Bone marrow (tissue), 2 donors: ENCODE data around the gene RALA.

Source experiments
- DNase-seq, 2 donors: peaks; one replicate each; lab custom pipeline; 2025; lab: John Stamatoyannopoulos, UW

Gene RALA, protein sequence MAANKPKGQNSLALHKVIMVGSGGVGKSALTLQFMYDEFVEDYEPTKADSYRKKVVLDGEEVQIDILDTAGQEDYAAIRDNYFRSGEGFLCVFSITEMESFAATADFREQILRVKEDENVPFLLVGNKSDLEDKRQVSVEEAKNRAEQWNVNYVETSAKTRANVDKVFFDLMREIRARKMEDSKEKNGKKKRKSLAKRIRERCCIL

DNA sequence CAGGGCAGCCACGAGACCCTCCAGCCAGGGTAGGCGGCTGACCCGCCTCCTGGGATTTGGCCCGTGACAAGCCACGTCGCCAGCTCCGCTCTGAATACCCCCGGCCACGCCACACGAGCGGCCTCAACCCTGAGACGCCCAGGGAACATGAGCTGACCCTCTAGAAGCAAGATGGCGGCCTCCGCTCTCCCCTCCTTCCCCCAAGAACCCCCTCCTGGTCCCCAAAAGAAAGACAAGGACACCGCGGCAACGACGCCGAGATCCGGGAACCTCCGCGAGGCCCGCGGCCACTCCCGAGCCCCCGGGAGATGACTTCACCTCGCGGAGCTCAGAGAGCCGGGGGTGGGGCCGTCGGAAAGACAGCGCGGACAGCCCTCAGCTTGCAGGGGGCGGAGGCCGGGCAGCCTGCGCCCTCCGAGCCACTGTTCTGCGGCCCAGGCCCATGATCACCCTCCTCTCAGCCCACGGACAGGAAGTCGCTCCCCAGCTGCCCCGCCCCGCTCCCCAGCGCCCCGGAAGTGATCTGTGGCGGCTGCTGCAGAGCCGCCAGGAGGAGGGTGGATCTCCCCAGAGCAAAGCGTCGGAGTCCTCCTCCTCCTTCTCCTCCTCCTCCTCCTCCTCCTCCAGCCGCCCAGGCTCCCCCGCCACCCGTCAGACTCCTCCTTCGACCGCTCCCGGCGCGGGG is at the start of gene RALA:
TSS of gene RALA (plus strand) at position 526 of the 685 bp plus-strand sequence. CDS start 63,096 bp downstream, outside the sequence.
- peak; percentile 64 to 69 for DNase-seq

DNA sequence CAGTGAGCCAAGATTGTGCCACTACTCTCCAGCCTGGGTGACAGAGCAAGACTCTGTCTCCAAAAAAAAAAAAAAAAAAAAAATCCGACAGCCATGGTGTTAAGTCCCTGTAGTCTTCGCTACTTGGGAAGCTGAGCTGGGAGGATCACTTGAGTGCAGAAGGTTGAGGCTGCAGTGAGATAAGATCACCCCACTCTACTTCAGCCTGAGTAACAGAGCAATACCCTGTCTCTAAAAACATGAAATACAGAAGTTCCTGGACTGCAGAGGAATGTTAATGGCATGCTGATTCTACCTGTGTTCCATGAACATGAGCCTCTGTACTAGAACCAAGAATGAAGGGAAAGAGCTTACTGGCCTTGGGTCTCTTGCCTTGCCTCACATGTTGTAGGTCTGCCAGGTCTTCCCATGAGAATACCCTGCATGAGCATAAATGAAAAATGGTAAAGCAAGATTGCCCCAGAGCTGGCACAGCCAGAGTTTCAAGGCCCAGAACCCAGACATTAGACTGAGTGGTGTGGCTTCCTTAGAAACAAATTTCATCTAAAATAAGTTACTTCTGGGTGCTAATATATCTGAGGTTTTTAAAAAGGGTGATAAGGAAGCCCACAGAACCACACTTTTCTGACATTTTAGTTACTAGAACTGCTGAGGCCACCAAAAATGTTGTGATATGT is 48.6 kb upstream of the RALA start:
- DNase-seq, result no peak

DNA sequence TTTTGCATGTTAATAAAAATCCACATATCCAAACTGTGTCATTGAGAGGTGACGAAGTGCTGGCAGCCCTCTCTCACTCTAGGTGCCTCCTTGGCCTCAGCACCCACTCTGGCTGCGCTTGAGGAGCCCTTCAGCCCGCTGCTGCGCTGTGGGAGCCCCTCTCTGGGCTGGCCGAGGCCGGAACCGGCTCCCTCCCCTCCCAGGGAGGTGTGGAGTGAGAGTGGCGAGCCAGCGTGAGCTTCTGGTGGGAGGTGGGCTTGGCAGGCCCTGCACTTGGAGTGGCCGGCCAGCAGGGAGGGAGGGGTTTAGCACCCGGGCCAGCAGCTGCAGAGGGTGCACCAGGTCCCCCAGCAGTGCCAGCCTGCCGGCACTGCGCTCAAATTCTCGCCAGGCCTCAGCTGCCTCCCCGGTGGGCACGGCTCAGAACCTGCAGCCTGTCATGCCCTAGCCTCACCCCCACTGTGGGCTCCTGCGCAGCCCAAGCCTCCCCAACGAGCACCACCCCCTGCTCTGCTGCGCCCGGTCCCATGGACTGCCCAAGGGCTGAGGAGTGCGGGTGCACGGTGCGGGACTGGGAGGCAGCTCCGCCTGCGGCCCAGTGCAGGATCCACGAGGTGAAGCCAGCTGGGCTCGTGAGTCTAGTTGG is 46.0 kb upstream of the RALA start:
- no peak for DNase-seq

DNA sequence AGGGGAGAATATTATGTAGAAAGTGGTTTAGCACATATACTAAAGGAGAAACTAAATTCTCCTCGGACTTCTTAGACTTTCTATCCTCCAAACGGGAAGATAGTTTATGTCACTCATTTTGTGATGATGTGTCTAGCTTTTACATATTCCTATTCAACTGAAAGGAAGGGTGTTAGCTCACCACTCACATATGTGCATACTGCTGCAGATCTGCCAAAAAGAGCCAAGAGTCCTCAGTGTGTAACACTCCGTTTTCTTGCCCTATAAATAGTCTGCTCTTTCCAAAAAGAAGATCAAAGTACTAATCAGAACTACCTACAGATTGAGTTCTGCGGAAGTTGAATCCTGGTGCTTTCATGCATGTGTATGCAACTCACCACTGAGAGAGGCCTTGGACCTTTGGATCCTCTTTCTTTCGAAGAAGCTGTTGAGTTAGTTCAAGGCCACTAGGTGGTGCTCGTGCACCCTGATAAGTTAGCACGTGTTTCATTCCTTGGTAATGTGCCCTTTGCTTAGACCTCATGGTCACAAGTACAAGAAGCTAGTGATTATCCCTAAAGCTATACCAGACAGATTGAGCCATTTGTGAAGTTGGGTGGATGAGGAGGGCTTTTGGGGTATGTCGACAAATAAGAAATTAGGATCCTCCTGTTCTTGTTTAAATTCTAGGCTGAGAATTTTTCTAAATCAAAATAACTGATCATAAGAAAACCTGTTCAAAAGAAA is 43.1 kb upstream of the RALA start:
- DNase-seq, result peak; percentile 26 to 86

DNA sequence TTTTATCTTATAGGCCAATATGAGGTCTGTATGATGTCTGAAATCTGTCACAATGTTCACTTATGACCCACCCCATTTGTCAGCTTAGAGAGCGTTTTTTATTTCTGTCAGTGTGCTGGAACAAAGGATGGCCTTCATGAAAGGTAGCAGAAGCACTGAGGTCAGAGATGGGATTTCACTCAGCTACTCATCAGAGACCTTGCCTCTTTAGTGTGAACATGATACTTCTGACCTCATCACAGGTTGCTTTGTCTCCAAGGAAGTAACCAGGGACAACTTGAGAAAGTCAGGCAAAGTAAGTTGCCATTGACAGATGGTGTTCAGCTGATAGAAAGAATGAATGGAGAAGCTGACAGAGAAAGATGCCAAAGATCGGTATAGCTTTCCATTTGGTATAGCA is 40.8 kb upstream of the RALA start:
- DNase-seq, result no peak

DNA sequence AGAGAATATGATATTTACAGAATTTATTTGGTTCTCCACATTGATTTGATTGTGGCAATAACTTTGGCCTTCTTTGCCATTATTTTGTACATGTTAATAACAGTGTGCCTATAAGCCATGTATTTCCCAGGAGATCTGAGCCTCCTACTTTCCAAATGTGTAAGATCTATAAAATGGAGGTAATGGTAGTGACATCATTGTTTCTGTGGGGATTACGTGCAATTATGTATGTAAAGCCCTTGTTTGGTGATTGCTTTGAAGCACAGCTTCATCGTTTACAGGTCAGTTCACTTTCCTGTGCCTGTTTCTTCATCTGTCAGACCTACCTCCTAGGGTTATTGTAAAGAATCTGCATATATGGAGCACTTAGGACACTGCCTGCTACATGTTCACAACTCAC is 39.8 kb upstream of the RALA start:
- DNase-seq, result no peak

DNA sequence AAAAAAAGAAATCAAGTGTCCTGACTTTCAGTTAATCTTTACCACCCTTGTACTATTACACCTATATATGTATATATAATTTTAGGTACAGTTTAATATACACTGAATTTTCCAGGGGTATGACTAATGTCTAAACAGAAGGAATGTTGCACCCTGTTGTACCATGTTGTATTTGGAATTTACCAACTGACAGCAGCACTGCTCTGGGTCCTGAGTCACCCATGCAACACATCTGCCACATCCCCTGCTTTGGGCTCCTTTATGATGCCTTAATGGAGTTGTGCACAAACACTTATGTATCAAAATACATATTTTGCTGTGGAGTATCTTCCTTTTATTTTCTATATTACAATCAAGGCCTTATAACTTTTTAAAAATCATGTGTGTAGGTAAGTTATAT is 36.0 kb upstream of the RALA start:
- DNase-seq, result no peak

DNA sequence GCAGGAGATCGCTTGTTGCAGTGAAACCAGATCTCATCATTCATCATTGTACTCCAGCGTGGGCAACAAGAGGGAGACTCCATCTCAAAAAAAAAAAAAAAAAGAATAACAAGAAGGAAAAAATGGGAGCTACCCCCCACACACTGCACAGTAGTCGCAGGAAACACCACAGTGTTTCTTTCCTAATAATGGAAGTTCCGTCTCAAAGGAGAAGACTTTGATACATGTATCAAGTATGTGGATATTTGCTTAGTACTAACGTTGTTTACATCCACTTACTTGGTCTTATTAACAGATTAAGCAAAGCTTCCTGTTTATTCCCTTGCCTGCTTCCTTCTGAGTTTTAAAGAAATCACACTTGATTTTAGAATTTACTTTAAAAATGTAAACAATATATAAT is 35.0 kb upstream of the RALA start:
- DNase-seq, result no peak

DNA sequence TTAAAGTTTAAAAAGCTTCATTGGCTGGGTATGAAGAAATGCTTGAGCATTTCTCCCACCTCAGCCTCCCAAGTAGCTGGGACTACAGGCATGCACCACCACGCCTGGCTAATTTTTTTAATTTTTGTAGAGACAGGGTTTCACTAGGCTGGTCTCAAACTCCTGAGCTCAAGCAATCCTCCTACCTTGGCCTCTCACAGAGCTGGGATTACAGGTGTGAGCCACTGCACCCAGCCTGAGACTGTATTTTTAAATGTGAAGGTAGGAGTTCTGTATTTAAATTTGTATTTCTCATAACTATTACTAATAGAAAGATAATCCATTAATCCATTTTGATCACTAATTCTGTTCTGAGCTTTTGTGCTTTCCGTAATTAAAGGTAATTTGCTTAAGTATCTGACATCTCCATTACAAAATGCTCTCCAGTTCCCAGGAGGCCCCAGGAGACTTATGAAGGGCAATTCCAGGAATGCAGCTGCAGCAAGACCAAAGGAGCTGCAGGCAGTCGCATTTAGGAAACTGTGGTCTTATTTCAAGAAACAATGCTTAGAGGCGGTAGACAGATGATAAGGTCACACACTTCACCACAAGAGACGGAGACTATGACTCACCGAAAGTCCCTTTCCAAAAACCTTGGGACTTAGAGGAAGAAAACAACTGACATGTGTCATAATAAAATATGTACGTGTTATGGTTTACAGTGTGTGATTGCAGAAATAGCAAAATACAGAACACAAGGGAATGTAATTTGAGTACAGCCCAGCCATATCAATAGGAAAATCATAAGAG is 33.9 kb upstream of the RALA start:
- DNase-seq, result peak in 1 of 2 donors; percentile 98

DNA sequence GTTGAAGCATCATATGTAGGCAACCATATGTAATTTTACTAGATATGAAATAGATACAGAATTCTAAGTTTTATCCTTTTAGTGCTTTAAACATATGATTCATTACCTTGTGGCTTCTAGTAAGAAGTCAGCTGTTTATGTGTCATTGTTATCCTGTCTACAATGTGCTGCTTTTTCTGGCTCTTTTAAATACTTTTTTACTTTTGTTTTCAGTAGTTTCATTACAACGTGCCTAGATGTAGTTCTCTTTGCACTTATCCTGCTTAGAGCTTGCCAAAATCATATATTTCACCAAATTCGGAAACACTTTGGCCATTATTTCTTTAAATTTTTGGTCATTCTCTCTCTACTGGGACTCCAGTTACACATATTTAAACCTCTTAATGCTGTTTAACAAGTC is 30.8 kb upstream of the RALA start:
- peak in 1 of 2 donors; percentile 94 for DNase-seq

DNA sequence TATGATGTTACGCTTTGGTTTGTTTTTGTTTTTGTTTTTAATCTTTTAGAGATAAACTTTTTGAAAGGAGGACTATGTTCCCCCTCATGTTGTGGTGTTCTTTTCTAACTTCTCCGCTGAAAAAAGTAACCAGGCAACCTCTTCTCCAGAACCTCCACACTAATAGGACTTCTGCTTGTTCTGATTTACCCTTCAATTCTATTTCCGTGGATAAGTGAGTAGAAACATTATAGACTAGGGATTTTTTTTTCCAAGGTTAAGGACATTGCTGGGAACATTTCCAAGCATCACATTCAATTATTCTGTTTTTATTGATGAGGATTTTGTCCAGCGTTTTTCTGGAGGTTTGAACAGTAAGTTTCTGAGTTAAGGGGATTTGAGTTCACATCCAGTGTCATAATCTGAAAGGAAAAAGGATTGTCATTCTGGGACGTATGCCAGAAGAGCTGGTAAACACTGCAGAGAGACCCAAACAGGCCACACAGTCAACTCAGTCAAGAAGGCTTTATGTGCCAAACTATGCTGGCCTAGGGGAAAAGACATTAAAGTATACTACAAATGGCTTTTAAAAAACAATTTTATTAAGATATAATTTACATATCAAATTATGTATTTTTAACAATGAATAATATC is 28.3 kb upstream of the RALA start:
- DNase-seq, result no peak

DNA sequence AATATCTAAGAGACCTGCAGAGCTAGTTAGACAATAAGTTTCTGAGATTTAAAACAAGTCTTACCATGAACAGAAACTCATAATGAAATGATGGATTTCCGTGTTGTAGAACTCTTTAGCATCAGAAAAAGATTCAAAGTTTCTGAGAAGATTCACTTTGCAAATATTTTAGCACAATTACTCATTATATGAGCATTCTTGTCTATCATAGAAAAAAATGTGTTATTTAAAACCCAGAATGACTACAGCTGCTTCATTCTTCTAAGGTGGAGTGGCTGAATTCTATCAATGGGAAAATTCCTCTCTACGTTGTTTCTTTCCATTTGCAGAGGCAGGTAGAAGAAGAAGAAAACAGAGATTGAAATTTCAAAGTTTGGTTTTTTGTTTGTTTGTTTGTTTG is 21.0 kb upstream of the RALA start:
- DNase-seq, result no peak

DNA sequence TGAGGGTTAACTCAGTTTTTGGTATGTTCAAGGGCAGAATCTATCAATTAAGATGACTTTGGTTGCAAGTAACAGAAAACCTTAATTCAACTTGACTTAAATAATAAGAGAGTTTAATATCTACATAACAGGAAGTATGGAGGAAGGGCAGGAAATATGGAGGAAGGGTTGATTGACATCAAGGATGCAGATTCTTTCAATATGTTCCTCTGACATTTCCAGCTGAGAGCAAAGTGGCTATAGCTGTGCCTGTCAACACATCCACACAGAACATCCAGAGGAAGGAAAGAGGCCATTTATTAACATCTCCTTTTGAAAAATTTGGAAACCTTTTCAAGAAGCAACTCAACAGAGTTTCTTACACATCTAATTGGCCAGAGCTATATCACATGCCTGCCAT is 19.4 kb upstream of the RALA start:
- DNase-seq, result peak in 1 of 2 donors; percentile 68

DNA sequence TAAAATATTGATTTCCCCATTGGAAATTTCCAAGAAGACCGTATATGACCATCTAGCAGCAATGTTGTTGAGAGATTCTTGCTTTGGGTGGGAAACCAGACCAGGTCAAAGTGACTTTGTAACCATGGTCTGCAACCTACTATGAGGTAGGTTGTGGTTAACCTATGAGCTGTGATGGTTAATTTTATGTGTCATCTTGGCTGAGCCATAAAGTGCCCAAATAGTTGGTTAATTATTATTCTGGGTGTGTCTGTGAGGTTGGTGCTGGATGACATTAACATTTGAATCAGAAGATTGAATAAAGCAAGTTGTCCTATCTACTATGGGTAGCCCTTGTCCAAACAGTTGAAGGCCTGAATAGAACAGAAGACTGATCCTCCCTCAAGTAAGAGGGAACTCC is 18.3 kb upstream of the RALA start:
- no peak for DNase-seq

DNA sequence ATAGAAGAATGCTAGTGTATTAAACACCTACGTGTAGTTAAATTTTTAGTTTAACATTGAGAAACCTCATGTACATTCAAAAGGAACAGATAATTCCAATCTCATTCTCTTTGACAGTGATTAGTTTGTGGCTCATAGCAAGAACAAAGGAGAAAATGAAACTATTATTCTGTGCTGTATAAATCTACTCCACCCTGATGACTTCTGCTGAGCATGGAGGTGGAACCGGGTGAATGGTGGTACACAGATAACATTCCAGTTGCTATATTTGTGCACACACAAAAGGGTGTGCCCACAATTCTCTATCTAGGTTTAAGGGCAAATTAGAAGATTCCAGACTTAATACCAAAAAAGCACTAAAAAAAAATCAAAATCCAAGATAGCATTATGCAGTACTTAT is 17.0 kb upstream of the RALA start:
- DNase-seq, result no peak

DNA sequence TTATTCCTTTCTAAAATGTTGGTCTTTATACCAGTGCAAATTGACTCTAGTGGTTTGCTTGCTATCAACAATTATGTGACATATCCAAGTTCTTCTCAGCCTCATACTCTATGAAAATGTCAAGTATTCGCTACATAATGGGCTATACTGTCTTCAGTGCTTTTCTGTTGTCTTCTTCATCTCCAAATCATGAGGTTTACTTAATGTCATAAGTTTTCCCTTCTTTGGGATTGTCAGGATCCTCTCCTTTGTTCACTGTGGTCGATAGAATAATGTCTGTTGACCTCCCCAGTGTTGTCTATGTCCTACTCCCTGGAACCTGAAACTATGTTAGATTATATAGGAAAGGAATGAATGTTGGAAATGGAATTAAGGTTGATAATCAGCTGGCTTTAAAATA is 16.4 kb upstream of the RALA start:
- DNase-seq, result no peak

DNA sequence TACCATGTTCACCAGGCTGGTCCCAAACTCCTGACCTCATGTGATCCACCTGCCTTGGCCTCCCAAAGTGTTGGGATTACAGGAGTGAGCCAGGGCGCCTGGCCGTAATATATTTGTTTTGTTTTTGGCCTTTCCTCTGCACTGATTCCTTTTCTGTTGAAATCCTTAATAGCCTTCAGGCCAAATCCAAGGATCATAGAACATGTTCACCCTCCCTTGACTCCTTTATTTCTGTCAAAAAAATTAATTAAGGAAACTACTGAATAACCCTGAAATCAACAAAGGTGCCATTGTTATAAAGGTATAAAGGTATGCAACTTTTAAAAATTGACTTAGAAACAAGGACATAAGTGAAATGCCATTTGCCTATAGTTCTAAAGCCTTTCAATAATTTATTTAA is 15.5 kb upstream of the RALA start:
- no peak for DNase-seq

DNA sequence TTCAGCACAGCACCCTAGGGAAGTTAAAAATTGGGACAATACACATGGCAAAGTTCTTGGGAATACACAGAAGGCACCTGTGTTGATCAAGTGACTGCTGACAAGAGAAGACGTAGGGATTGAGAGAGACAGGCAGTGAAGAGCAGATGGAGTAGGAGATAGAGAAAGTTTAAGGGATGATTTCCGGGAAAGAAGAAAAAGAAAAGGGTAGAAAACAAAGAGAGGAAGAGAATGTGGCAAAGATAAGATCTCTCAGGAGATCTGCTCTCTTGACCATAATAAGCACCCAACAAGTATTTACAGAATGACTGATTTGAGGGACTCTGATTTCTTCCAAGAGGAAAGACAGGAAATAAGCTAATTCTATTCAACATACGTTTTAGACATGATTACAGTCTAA is 15.1 kb upstream of the RALA start:
- DNase-seq, result peak in 1 of 2 donors; percentile 52

DNA sequence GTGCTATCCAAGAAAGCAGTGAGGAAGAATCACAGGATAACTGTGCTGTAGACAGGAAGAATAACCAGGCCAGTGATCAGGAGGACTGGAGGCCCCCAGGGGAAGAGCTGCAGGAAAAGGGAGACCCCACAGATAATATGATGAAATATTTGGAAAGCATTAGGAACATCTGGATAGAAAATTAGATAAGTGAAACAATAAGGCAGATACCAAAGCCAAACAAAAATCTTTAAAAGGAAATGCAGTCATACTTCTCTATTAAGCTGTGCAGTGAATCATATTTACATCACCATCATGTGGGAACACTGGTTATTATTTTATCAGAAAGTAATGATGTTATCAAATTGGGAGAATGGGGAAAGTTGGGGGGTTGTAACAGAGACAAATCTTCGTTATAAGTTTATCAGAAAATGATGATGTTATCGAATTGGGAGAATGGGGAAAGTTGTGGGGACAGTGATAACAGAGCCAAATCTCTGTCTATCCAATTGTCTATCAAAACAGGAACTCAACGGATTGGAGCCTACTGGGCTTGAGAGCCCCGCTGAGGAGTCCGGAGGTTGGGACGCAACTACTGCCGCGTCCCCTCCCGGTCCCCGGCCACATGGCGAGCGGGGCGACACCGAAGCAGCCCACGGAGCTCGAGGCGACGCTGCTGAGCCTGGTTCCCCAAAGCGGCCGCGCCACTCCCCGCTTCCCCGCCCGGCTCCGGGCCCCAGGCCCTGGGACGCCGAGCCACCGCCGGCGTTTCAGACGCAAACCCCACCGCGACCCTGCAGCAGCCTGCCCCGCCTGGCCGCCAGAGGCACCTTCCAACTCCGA is 14.0 kb upstream of the RALA start:
- DNase-seq, result peak in 1 of 2 donors; percentile 36

DNA sequence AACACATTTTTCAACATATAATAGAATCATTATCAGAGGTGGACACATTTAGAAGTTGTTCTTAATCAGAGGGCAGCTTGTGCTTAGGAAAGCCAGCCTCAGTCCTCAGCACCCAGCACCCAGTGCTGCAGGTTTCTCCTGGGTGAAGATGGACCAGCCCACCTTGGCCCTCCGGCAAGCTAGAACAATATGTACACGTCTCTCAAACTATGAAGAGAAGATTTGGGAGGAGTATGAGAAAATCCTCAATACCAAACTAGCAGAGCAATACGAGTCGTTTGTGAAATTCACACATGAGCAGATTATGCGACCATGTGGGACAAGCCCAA is 13.5 kb upstream of the RALA start:
- DNase-seq, result no peak
